Panc1 (cell line): ENCODE measurements around the gene EMID1. TPM values are rescaled to one million over a fixed set of nuclear protein-coding genes. Genes with fewer than 3 reads are reported as not detected.

ENCODE experiments used
- ATAC-seq: fragments of 200-7000 bp; cut with Tn5 transposase; 2 replicates; pipeline ENCODE4 v1.9.1; 2020; ENCODE audit warnings: mild to moderate bottlenecking, moderate library complexity
- BruUV-seq: library from RNA; stranded (reverse); fragments of 400-500 nt; replicated peaks from 2 replicates; lab custom pipeline; 2021; lab: Mats Ljungman, UMichigan
- CTCF ChIA-PET: fragments of 300-600 bp; sonication (Branson Sonifier 250); formaldehyde crosslinking; loops from one replicate; lab custom pipeline; 2022; ENCODE audit warnings: antibody characterized with exemption; lab: Charles Lee
- POLR2A ChIA-PET: fragments of 300-600 bp; sonication (Branson Sonifier 250); formaldehyde crosslinking; loops from one replicate; lab custom pipeline; 2022; ENCODE audit warnings: antibody characterized with exemption; lab: Charles Lee
- DNase-seq: peaks from one replicate; pipeline ENCODE4 v3.0.0-alpha.2; 2010; ENCODE audit warnings: low read depth, low spot score
- H3K27ac ChIP-seq: 2 replicates; pipeline ENCODE4 v1.5.1; 2011; ENCODE audit warnings: mild to moderate bottlenecking, low read length, inconsistent platforms
- H3K27me3 ChIP-seq: fragments of 200-500 bp; sonication (Bioruptor generic); 2 replicates; pipeline ENCODE4 v1.6.0; 2014; ENCODE audit warnings: low read length, inconsistent platforms; ENCODE audit not compliant: control insufficient read depth, insufficient read depth
- H3K36me3 ChIP-seq: fragments of 200-500 bp; sonication (Bioruptor generic); 2 replicates; pipeline ENCODE4 v1.5.1; 2014; ENCODE audit warnings: inconsistent platforms, mild to moderate bottlenecking, low read length, moderate library complexity; ENCODE audit not compliant: control insufficient read depth, insufficient read depth
- H3K4me1 ChIP-seq: 2 replicates; pipeline ENCODE4 v1.5.1; 2011; ENCODE audit warnings: inconsistent platforms, mild to moderate bottlenecking, low read length, moderate library complexity; ENCODE audit not compliant: control insufficient read depth, insufficient read depth
- H3K4me3 ChIP-seq, 2 experiments: 2 replicates each; pipeline ENCODE4 v1.5.1; 2011 to 2012; ENCODE audit warnings: low read depth in 2 of 2, low read length in 2 of 2, mild to moderate bottlenecking in 2 of 2, inconsistent platforms in 1 of 2, moderate library complexity in 1 of 2
- H3K9me3 ChIP-seq: fragments of 200-500 bp; sonication (Bioruptor generic); 2 replicates; pipeline ENCODE4 v1.5.1; 2014; ENCODE audit warnings: low read depth, mild to moderate bottlenecking, inconsistent platforms, low read length, moderate library complexity; ENCODE audit not compliant: control insufficient read depth, insufficient read depth
- POLR2AphosphoS5 ChIP-seq: IDR thresholded peaks from 2 replicates; pipeline ENCODE4 v1.6.1; 2012; ENCODE audit warnings: mild to moderate bottlenecking, low read depth, low read length, moderate library complexity
- SIN3A ChIP-seq: IDR thresholded peaks from 2 replicates; pipeline ENCODE4 v1.6.1; 2012; ENCODE audit warnings: low read depth, mild to moderate bottlenecking, low read length, moderate library complexity, borderline replicate concordance; ENCODE audit not compliant: insufficient read depth
- TCF7L2 ChIP-seq: IDR thresholded peaks from 2 replicates; pipeline ENCODE4 v1.6.1; 2011; ENCODE audit warnings: mild to moderate bottlenecking, low read depth, low read length, inconsistent platforms
- in situ Hi-C: cut with HindIII; loops from 2 replicates; pipeline ENCODE4 v1.10.0; 2016; ENCODE audit warnings: low sequenced_read_pairs, low pct_unique_long_range_greater_than_20kb
- intact Hi-C: fragments of 100-400 bp; cut with micrococcal nuclease; formaldehyde crosslinking; loops from one replicate; pipeline ENCODE4 v1.10.0; 2022; ENCODE audit not compliant: unreplicated experiment
- total RNA-seq: library from RNA; stranded (reverse); gene quantifications from one replicate; pipeline ENCODE4 v1.2.1, GENCODE V29; 2021; ENCODE audit not compliant: unreplicated experiment
- TF ChIP-seq, protein P1 (sequence below), 2 experiments: IDR thresholded peaks; 2 replicates each; pipeline ENCODE4 v1.6.1; 2011 to 2012; ENCODE audit warnings: low read depth in 2 of 2, control low read depth in 1 of 2, low read length in 1 of 2, mild to moderate bottlenecking in 1 of 2, moderate library complexity in 1 of 2; ENCODE audit not compliant: insufficient read depth in 1 of 2
- TF ChIP-seq, protein P2 (sequence below): fragments of 450-650 bp; IDR thresholded peaks from 2 replicates; pipeline ENCODE4 v1.5.1; 2017; ENCODE audit warnings: mild to moderate bottlenecking

EMID1 gene
- total RNA-seq, 1 experiment from 2014 or later: 1.1 TPM

DNA sequence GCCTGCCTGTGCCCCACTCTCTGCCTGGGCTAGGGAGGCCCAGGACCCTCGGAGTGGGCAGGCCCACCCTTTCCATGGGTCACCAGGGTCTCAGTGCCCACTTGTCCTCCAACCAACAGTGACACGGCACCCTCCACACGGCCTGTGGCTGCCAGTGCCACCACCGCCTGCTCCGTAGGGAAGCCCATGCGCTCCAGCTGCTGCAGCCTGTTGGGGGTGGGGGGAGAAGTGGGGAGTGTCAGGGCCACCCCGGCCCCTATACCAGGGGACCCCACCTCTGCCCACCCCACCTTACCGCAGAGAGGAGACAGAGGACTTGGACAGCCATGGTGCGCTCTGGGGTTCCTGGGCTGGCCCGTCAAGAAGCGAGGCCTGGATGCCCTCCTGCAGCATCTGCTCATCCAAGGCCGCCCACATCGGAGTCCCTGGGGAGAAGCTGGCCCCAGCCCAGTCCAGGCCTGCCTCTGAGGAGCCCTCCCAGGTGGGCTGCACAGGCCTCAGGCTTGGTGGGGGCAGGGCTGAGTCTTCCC, 54.4 kb downstream of the EMID1 start:
- H3K36me3 ChIP-seq: no peaks in the 10 kb centered on the region
- intact Hi-C loops (no loop called here), in situ Hi-C loops (no loop called here)
- BruUV-seq: no TSS peak
- no peak overlapping the region for H3K4me3 ChIP-seq
- H3K9me3 ChIP-seq: no peaks in the 10 kb centered on the region
- POLR2A ChIA-PET: no interaction called here
- CTCF ChIA-PET: no interaction called here
- TF ChIP-seq, protein P1, sequence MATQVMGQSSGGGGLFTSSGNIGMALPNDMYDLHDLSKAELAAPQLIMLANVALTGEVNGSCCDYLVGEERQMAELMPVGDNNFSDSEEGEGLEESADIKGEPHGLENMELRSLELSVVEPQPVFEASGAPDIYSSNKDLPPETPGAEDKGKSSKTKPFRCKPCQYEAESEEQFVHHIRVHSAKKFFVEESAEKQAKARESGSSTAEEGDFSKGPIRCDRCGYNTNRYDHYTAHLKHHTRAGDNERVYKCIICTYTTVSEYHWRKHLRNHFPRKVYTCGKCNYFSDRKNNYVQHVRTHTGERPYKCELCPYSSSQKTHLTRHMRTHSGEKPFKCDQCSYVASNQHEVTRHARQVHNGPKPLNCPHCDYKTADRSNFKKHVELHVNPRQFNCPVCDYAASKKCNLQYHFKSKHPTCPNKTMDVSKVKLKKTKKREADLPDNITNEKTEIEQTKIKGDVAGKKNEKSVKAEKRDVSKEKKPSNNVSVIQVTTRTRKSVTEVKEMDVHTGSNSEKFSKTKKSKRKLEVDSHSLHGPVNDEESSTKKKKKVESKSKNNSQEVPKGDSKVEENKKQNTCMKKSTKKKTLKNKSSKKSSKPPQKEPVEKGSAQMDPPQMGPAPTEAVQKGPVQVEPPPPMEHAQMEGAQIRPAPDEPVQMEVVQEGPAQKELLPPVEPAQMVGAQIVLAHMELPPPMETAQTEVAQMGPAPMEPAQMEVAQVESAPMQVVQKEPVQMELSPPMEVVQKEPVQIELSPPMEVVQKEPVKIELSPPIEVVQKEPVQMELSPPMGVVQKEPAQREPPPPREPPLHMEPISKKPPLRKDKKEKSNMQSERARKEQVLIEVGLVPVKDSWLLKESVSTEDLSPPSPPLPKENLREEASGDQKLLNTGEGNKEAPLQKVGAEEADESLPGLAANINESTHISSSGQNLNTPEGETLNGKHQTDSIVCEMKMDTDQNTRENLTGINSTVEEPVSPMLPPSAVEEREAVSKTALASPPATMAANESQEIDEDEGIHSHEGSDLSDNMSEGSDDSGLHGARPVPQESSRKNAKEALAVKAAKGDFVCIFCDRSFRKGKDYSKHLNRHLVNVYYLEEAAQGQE (IDR thresholded peaks at IDR 0.05; ENCODE audit: insufficient read depth in 1 of 2, low read depth in 2 of 2, low read length in 1 of 2): no peak
- TF ChIP-seq, protein P2, sequence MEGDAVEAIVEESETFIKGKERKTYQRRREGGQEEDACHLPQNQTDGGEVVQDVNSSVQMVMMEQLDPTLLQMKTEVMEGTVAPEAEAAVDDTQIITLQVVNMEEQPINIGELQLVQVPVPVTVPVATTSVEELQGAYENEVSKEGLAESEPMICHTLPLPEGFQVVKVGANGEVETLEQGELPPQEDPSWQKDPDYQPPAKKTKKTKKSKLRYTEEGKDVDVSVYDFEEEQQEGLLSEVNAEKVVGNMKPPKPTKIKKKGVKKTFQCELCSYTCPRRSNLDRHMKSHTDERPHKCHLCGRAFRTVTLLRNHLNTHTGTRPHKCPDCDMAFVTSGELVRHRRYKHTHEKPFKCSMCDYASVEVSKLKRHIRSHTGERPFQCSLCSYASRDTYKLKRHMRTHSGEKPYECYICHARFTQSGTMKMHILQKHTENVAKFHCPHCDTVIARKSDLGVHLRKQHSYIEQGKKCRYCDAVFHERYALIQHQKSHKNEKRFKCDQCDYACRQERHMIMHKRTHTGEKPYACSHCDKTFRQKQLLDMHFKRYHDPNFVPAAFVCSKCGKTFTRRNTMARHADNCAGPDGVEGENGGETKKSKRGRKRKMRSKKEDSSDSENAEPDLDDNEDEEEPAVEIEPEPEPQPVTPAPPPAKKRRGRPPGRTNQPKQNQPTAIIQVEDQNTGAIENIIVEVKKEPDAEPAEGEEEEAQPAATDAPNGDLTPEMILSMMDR: no peak
- no peak for TF ChIP-seq SIN3A
- no peak for TF ChIP-seq POLR2AphosphoS5
- TF ChIP-seq TCF7L2: no peak
- ATAC-seq (peak; percentile 11; the same call in 1 of the 2 replicates), DNase-seq (no peak)
- no peak overlapping the region for H3K27ac ChIP-seq
- no peaks in the 10 kb centered on the region for H3K4me1 ChIP-seq
- no peaks in the 10 kb centered on the region for H3K27me3 ChIP-seq

DNA sequence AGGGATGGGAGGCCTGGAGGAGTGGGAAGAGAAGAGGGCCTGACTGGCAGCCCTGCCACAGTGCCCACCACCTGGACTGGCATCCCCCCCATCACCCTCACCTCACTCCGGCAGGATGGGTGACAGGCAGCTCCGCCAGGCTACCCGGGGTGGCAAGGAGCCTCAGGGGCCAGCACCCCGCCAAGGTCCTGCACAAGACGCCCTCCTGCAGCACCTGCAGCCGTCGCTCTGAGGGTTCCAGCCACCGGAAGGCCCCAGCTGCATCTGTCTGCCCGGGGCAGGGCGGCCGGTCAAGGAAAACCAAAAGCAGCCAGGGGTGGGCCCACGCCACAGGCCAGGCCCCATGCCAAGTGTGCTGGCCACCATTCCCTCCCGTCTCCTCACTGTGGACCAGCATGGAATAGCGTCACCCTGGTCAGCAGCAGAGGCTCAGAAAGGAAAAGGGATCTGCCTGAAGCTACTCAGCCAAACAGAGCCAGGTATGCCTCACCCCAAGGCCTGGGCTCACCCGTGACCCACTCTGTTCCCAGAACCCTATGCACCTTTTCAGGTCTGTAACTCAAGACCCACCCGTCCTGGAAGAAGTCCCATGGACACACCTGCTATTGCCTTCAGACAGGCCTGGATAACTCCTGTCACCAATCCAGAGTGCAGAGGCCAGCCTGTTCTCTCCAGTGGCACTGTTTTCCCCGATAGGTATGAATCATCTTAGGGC, 55.1 kb downstream of the EMID1 start:
- Histone ChIP-seq H3K4me3 (no peak overlapping the region), H3K27ac (no peak overlapping the region), H3K27me3 (no peaks in the 10 kb centered on the region), H3K9me3 (no peaks in the 10 kb centered on the region), H3K36me3 (no peaks in the 10 kb centered on the region), H3K4me1 (no peaks in the 10 kb centered on the region)
- BruUV-seq: no TSS peak
- in situ Hi-C loops (no loop called here), intact Hi-C loops (no loop called here)
- ATAC-seq (peak; percentile 37), DNase-seq (no peak)
- POLR2A ChIA-PET: no interaction called here
- TF ChIP-seq POLR2AphosphoS5: no peak
- TF ChIP-seq, protein P1 (IDR thresholded peaks at IDR 0.05; ENCODE audit: insufficient read depth in 1 of 2, low read depth in 2 of 2, low read length in 1 of 2): no peak
- TF ChIP-seq, protein P2: no peak
- TF ChIP-seq SIN3A: no peak
- TF ChIP-seq TCF7L2: no peak
- CTCF ChIA-PET: no interaction called here
